HCT116 (cell line): ENCODE measurements around the gene RNF150. TPM values are rescaled to one million over a fixed set of nuclear protein-coding genes. Genes with fewer than 3 reads are reported as not detected.

Experiments used
- ATAC-seq: fragments of 200-7000 bp; cut with Tn5 transposase; 2 replicates; pipeline ENCODE4 v1.9.1; 2020; ENCODE audit warnings: mild to moderate bottlenecking, moderate library complexity
- BruUV-seq: library from RNA; stranded (reverse); fragments of 400-500 nt; replicated peaks from 2 replicates; lab custom pipeline; 2021; lab: Mats Ljungman, UMichigan
- CTCF ChIA-PET: fragments of 300-600 bp; sonication (Branson Sonifier 250); formaldehyde crosslinking; loops from one replicate; lab custom pipeline; 2021; ENCODE audit warnings: antibody characterized with exemption; lab: Charles Lee
- POLR2A ChIA-PET: fragments of 300-600, 350-600 bp; sonication (Branson Sonifier 250); formaldehyde crosslinking; loops from one replicate; lab custom pipeline; 2021; ENCODE audit warnings: antibody characterized with exemption; lab: Charles Lee
- RAD21 ChIA-PET, 2 experiments: fragments of 300-600 bp; sonication (Branson Sonifier 250); formaldehyde crosslinking; loops; one replicate each; lab custom pipeline; 2023; ENCODE audit warnings: low total read pairs in 2 of 2; ENCODE audit not compliant: uncharacterized antibody in 2 of 2, unreplicated experiment in 2 of 2, low non-redundant PET in 1 of 2; lab: Charles Lee
- DNase-seq: peaks from one replicate; pipeline ENCODE4 v3.0.0-alpha.2; 2010; ENCODE audit warnings: low read depth, low spot score
- H2AFZ ChIP-seq: fragments of 200-600 bp; shearing (Covaris generic), sonication (generic); 2 replicates; pipeline ENCODE4 v1.6.1; 2017; ENCODE audit warnings: low read depth, mixed run types, mixed read lengths, antibody characterized with exemption, low read length; ENCODE audit not compliant: poor library complexity, severe bottlenecking
- H3K27ac ChIP-seq: 2 replicates; pipeline ENCODE4 v1.5.1; 2012; ENCODE audit warnings: low read depth, low read length
- H3K27me3 ChIP-seq: fragments of 200-600 bp; sonication (generic); 2 replicates; pipeline ENCODE4 v1.6.1; 2016; ENCODE audit warnings: mixed run types, low read length, mixed read lengths; ENCODE audit not compliant: insufficient read depth
- H3K36me3 ChIP-seq, 2 experiments: fragments of 200-500 bp in 1 of 2; fragments of 200-600 bp in 1 of 2; sonication (Bioruptor generic) in 1 of 2; sonication (generic) in 1 of 2; 2 replicates each; pipeline versions ENCODE4 v1.5.1 to v1.6.1; 2014 to 2016; ENCODE audit warnings: low read length in 2 of 2, inconsistent platforms in 1 of 2, mixed read lengths in 1 of 2, mixed run types in 1 of 2; ENCODE audit not compliant: insufficient read depth in 2 of 2, control insufficient read depth in 1 of 2
- H3K4me1 ChIP-seq, 2 experiments: fragments of 200-600 bp in 1 of 2; sonication (generic) in 1 of 2; 2 replicates each; pipeline versions ENCODE4 v1.5.1 to v1.6.1; 2012 to 2017; ENCODE audit warnings: low read length in 2 of 2, inconsistent platforms in 1 of 2, mild to moderate bottlenecking in 1 of 2, mixed read lengths in 1 of 2, mixed run types in 1 of 2, moderate library complexity in 1 of 2; ENCODE audit not compliant: insufficient read depth in 2 of 2, control insufficient read depth in 1 of 2
- H3K4me2 ChIP-seq: fragments of 200-600 bp; sonication (generic); 2 replicates; pipeline ENCODE4 v1.6.1; 2017; ENCODE audit warnings: mixed run types, low read length, mixed read lengths
- H3K4me3 ChIP-seq, 2 experiments: fragments of 200-600 bp in 1 of 2; sonication (generic) in 1 of 2; replicated peaks in 1 of 2; 2 replicates each; pipeline ENCODE4 v1.5.1; 2011 to 2016; ENCODE audit warnings: low read length in 2 of 2, control low read depth in 1 of 2, low read depth in 1 of 2, mild to moderate bottlenecking in 1 of 2, mixed read lengths in 1 of 2, mixed run types in 1 of 2
- H3K79me2 ChIP-seq: fragments of 200-600 bp; sonication (generic); 2 replicates; pipeline ENCODE4 v1.6.1; 2017; ENCODE audit warnings: mild to moderate bottlenecking, mixed run types, low read length, moderate library complexity, mixed read lengths; ENCODE audit not compliant: insufficient read depth
- H3K9ac ChIP-seq: fragments of 200-600 bp; sonication (generic); 2 replicates; pipeline ENCODE4 v1.6.1; 2016; ENCODE audit warnings: low read length, mixed read lengths
- H3K9me2 ChIP-seq: fragments of 200-600 bp; sonication (generic), shearing (Covaris generic); 2 replicates; pipeline ENCODE4 v1.6.1; 2017; ENCODE audit warnings: mixed run types, mild to moderate bottlenecking, moderate library complexity; ENCODE audit not compliant: insufficient read depth
- H3K9me3 ChIP-seq, 2 experiments: fragments of 200-500 bp in 1 of 2; fragments of 200-600 bp in 1 of 2; sonication (Bioruptor generic) in 1 of 2; sonication (generic) in 1 of 2; 2 replicates each; pipeline ENCODE4 v1.6.1; 2014 to 2017; ENCODE audit warnings: low read length in 2 of 2, mixed read lengths in 2 of 2, inconsistent platforms in 1 of 2, low read depth in 1 of 2, mild to moderate bottlenecking in 1 of 2, mixed run types in 1 of 2, moderate library complexity in 1 of 2; ENCODE audit not compliant: control insufficient read depth in 1 of 2, insufficient read depth in 1 of 2
- H4K20me1 ChIP-seq: fragments of 200-600 bp; sonication (generic), shearing (Covaris generic); 2 replicates; pipeline ENCODE4 v1.6.1; 2017; ENCODE audit warnings: mixed run types, mild to moderate bottlenecking, moderate library complexity; ENCODE audit not compliant: insufficient read depth
- CEBPB ChIP-seq: IDR thresholded peaks from 2 replicates; pipeline ENCODE4 v1.6.1; 2012; ENCODE audit warnings: low read depth
- SP1 ChIP-seq: IDR thresholded peaks from 2 replicates; pipeline ENCODE4 v1.6.1; 2012; ENCODE audit warnings: low read depth
- SRF ChIP-seq: IDR thresholded peaks from 2 replicates; pipeline ENCODE4 v1.6.1; 2012; ENCODE audit warnings: low read depth
- TCF7L2 ChIP-seq: IDR thresholded peaks from 2 replicates; pipeline ENCODE4 v1.7.0; 2011; ENCODE audit warnings: borderline replicate concordance, inconsistent platforms; ENCODE audit not compliant: insufficient read depth, insufficient read length; ENCODE audit errors: extremely low read depth
- YY1 ChIP-seq: IDR thresholded peaks from 2 replicates; pipeline ENCODE4 v1.6.1; 2011; ENCODE audit warnings: low read length, low read depth, moderate library complexity, mild to moderate bottlenecking; ENCODE audit not compliant: insufficient replicate concordance; ENCODE audit errors: extremely low read depth
- intact Hi-C: fragments of 100-400 bp; cut with micrococcal nuclease; formaldehyde crosslinking; loops from 2 replicates; pipeline ENCODE4 v1.10.0; 2022
- total RNA-seq: library from RNA; stranded (reverse); gene quantifications from one replicate; pipeline ENCODE4 v1.2.1, GENCODE V29; 2021; ENCODE audit not compliant: unreplicated experiment

RNF150 gene
- total RNA-seq, 1 experiment from 2014 or later = 0.07 TPM

DNA sequence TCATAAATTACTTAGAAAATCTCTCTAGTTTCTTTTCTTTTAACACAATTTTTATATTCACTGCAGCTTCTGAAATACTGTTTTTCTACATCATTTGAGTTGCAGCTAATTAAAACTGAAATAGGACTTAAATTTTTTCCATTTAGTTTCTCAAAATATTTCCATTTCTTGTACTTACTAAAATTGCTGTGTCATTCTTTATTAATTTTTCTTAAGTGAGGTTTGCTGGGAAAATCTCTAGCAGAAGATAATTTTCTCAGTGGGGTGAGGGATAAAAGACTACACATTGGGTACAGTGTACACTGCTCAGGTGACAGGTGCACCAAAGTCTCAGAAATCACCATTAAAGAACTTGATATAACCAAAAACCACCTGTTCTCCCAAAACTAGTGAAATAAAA lies 57.7 kb downstream of the RNF150 start:
- H3K4me1 ChIP-seq = no peaks in the 10 kb centered on the region
- H3K9ac ChIP-seq = no peak overlapping the region
- DNase-seq (no peak), ATAC-seq (no peak)
- 0 out of 2 replicates have a peak, but pooled peaks cover 3% of the 10 kb centered on the region for H3K9me2 ChIP-seq
- H2AFZ ChIP-seq = no peak overlapping the region
- H3K27me3 ChIP-seq = no peaks in the 10 kb centered on the region
- intact Hi-C loops = no loop called here
- no peaks in the 10 kb centered on the region for H4K20me1 ChIP-seq
- no peak overlapping the region for H3K27ac ChIP-seq
- TF ChIP-seq SRF (no peak), SP1 (no peak), YY1 (no peak), TCF7L2 (no peak), CEBPB (no peak)
- no peaks in the 10 kb centered on the region for H3K36me3 ChIP-seq
- RAD21 ChIA-PET = no interaction called here
- no peak overlapping the region for H3K4me2 ChIP-seq
- no peaks in the 10 kb centered on the region for H3K79me2 ChIP-seq
- H3K9me3 ChIP-seq = no peaks in the 10 kb centered on the region
- CTCF ChIA-PET = no interaction called here
- POLR2A ChIA-PET = no interaction called here
- BruUV-seq = no TSS peak
- H3K4me3 ChIP-seq = no peak overlapping the region

DNA sequence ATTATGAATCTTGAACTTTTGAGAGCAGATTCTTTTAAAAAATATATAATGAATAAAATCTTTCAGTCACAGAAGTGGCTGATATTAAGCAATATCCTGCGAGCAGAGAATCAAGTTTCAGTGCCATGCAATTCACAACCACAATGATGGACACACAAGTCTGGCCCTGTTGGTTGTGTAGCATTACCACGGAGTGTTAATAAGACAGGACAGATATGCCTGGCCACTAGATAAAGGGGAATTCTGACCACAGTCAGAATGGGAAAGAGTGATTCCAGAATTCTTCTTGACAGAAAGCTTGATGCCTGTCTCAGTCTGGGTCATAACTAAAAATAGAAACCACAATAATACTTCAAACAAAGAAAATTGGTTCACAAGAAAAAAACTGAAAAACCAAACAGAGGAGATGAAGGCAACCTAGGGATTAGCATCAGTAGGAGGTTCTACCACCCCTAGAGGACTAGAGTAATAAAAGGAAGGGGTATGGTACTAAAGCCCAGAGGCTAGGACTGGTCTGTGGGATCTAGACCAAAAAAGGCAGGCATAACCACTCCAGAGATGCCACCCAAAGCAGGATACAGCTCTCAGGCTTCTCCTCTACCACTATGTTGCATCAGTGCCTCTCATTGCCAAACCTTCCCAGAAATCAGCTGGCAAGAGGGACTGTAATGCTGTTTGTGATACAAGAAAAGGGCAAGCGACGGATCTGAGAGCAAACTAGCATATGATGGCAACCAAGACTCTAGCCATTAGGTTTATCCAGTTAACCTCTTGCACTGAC lies 59.0 kb downstream of the RNF150 start:
- Histone ChIP-seq H3K4me1 (no peaks in the 10 kb centered on the region), H3K27me3 (no peaks in the 10 kb centered on the region), H3K79me2 (no peaks in the 10 kb centered on the region), H3K9me2 (0 out of 2 replicates have a peak, but pooled peaks cover 3% of the 10 kb centered on the region), H4K20me1 (no peaks in the 10 kb centered on the region), H3K36me3 (no peaks in the 10 kb centered on the region), H3K9me3 (no peaks in the 10 kb centered on the region), H3K9ac (no peak overlapping the region), H3K27ac (no peak overlapping the region), H2AFZ (no peak overlapping the region), H3K4me2 (no peak overlapping the region), H3K4me3 (no peak overlapping the region)
- DNase-seq = no peak
- ChIA-PET POLR2A (no interaction called here), CTCF (no interaction called here), RAD21 (no interaction called here)
- no peak for TF ChIP-seq TCF7L2
- TF ChIP-seq SRF = no peak
- TF ChIP-seq CEBPB = no peak
- no peak for ATAC-seq
- BruUV-seq = no TSS peak
- intact Hi-C loops = no loop called here
